A172 (cell line): Measurements from ENCODE around the gene SYNC. TPM values are rescaled to one million over a fixed set of nuclear protein-coding genes. Genes with fewer than 3 reads are reported as not detected.
"Not testable (repeated sequence)": the region's sequence is repeated elsewhere in the genome, so short reads cannot be mapped to it uniquely, and the experiment has no call there.

ENCODE experiments used
- DNase-seq: peaks from one replicate; pipeline ENCODE4 v3.0.0-alpha.2; 2015; ENCODE audit warnings: low spot score
- total RNA-seq: library from RNA; depleted of rRNA; stranded (reverse); fragments of >200 nt; shearing (Covaris generic); gene quantifications from 2 replicates; pipeline ENCODE4 v1.2.3, GENCODE V29; 2014; rRNA removed

SYNC gene
- total RNA-seq, 1 experiment from 2014 or later, result 39.9 TPM

DNA sequence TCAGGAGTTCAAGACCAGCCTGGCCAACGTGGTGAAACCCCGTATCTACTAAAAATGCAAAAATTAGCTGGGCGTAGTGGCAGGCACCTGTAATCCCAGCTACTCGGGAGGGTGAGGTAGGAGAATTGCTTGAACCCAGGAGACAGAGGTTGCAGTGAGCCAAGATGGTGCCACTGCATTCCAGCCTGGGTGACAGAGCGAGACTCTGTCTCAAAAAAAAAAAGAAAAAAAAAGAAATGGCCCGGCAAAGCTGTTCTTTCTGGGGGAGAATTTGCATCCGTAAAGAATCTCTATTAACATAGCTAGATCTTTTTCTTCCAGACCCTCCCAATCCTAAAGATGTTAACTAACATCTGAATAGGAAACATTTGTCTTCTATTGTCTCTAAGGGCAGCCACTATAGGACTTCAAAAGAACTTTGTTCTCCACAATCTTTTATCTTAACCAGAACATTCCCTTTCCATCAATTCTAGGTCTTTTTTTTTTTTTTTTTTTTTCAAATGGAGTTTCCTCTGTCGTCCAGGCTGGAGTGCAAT, 60.2 kb downstream of the SYNC start:
- not testable (repeated sequence) for DNase-seq

DNA sequence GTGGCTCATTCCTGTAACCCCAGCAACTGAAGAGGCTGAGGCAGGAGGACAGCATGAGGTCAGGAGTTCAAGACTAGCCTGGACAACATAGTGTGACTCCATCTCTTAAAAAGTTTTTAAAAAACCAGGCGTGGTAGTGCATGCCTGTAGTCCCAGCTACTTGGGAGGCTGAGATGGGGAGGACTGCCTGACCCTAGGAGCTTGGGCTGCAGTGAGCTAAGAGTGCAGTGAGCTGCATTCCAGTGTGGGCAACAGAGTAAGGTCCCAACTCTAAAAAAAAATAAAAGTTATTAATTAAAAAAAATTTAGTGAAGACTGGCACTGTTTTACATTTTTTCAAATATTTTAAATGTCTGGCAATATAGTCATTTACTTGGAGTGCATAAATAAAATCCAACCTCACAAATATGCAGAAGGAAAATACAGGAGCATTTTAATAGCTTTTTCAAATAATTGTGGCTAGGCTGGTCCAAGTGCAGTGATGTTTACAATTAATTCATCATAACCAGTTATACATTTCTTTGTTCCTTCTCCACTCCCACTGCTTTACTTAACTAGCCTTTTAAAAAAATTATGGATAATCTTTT, 63.0 kb downstream of the SYNC start:
- no peak for DNase-seq

DNA sequence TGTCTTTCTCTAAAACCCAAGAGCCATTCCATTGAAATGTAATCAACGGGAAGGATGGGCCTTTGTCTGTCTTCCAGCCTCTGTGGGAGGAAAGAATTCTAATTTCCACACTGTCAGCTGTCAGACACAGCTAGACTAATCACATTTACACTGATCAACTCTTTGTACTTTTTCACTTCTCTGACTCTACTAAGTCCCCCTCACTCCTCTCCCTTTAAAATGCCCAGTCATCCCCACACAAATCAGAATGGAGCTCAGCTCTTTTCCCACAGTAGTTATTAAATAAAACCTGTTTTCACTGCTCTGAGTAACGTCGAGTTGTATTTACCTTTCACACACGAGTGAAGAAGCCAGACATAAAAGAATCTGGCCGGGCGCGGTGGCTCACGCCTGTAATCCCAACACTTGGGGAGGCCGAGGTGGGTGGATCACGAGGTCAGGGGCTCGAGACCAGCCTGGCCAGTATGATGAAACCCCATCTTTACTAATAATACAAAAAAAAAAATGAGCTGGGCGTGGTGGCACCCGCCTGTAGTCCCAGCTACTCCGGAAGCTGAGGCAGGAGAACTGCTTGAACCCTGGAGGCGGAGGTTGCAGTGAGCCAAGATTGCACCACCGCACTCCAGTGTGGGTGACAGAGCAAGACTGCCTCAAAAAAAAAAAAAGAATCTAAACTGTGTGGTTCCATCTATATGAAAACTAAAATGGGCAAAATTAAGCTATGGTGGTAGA, 65.5 kb downstream of the SYNC start:
- DNase-seq, result no peak

DNA sequence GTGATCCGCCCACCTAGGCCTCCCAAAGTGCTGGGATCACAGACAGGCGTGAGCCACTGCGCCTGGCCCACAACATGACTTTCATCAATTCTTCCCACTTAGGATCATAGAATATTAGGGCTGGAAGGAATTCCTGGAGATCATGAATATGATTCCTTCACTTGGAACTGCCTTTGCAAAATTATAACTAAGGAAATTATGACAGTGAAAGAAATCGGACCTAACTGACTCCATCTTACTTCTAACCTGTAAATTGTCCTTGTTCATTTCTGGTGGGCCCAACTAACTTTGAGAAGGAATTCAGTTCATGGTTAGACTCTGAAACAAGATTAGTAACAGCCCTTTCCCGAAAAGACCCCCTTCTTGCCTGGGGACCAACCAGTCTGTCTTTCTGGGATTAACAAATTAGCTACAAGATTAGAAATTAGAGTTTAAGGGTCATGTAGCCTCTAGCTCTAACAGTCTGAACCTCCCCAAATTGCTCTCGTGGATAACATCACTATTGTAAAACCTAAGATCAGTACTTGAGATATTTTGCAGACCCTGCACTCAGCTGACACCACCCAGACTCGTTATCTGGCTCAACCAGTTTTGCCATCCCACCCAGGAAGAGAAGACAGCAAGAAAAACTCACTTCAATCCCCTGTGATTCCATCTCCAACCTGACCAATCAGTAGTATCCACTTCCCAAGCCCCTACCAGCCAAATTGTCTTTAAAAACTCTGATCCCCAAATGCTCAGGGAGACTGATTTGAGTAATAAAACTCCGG, 66.9 kb downstream of the SYNC start:
- no peak for DNase-seq

DNA sequence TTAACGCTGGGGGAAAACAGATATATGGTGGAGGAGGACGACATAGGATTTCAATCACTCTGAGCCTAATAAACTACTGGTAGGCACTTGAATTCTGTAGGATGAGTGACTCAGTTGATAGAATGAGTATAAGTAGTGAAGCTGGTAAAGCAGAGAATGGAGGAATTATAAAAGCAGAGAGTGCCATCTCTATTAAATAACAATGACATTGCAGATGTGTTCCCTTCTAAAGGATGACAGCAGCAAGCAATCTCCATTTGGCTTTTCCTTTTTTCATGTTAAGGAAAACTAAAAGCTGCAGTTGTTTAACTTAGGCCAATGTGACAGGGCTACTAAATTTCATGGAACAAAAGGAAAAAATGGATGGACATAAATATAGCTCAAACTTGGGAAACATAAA, 69.7 kb downstream of the SYNC start:
- DNase-seq, result no peak

DNA sequence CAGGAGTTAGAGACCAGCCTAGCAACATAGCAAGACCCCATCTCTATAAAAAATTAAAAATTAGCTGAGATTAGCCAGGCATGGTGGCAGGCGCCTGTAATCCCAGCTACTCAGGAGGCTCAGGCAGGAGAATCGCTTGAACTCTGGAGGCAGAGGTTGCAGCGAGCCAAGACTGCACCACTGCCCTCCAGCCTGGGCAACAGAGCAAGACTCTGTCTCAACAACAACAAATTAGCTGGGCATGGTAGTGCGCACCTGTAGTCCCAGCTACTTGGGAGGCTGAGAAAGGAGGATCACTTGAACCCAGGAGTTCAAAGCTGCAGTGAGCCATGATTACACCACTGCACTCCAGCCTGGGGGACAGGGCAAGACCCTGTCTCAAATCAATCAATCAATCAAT, 72.4 kb downstream of the SYNC start:
- not testable (repeated sequence) for DNase-seq

Other genes starting within 250 kb of the SYNC start
- gene ZBTB8B, start 237.7 kb downstream of the SYNC start, total RNA-seq, result 0.02 and 0.07 TPM in 2 replicates
- gene ZBTB8A, start 163.3 kb downstream of the SYNC start, total RNA-seq, result 3.6 and 3.9 TPM in 2 replicates
- 54.6 and 55.2 TPM in 2 replicates for gene ZBTB8OS, start 52.2 kb downstream of the SYNC start, total RNA-seq
- 102 and 123 TPM in 2 replicates for gene RBBP4, start 51.6 kb downstream of the SYNC start, total RNA-seq
- 63.4 and 79.1 TPM in 2 replicates for gene YARS1, start 114.6 kb upstream of the SYNC start, total RNA-seq
- gene S100PBP, start 114.9 kb upstream of the SYNC start, total RNA-seq, result 20.0 and 20.4 TPM in 2 replicates
- gene FNDC5, start 168.1 kb upstream of the SYNC start, total RNA-seq, result 0.41 TPM in 1 of 2 replicates, not detected in the other
- not detected in 2 replicates for gene HPCA, start 183.7 kb upstream of the SYNC start, total RNA-seq
- 47.5 and 76.9 TPM in 2 replicates for gene TMEM54, start 198.6 kb upstream of the SYNC start, total RNA-seq